WTC11 (cell line): Measurements from ENCODE around the gene CD9. TPM values are rescaled to one million over a fixed set of nuclear protein-coding genes. Genes with fewer than 3 reads are reported as not detected.

ENCODE experiments used
- ATAC-seq: fragments of 200-7000 bp; cut with Tn5 transposase; 2 replicates; pipeline ENCODE4 v1.10.0; 2021; ENCODE audit warnings: mild to moderate bottlenecking, moderate library complexity
- CTCF ChIA-PET: fragments of 300-600 bp; sonication (Branson Sonifier 250); formaldehyde crosslinking; loops from one replicate; lab custom pipeline; 2021; ENCODE audit warnings: antibody characterized with exemption; lab: Charles Lee
- POLR2A ChIA-PET: fragments of 350-600 bp; sonication (Branson Sonifier 250); formaldehyde crosslinking; loops from one replicate; lab custom pipeline; 2021; ENCODE audit warnings: antibody characterized with exemption; lab: Charles Lee
- DNase-seq: peaks from one replicate; pipeline ENCODE4 v3.0.0; 2021; ENCODE audit warnings: low spot score
- H3K27ac Mint-ChIP-seq: 2 replicates; pipeline ENCODE4 v1.8.0; 2021; ENCODE audit warnings: mixed read lengths
- H3K27me3 Mint-ChIP-seq: 2 replicates; pipeline ENCODE4 v1.8.0; 2021; ENCODE audit warnings: low read depth, mild to moderate bottlenecking, moderate library complexity, mixed read lengths
- H3K36me3 Mint-ChIP-seq: 2 replicates; pipeline ENCODE4 v1.8.0; 2021; ENCODE audit warnings: mixed read lengths
- H3K4me1 Mint-ChIP-seq: 2 replicates; pipeline ENCODE4 v1.8.0; 2022; ENCODE audit warnings: mixed read lengths
- H3K4me3 Mint-ChIP-seq: 2 replicates; pipeline ENCODE4 v1.8.0; 2021; ENCODE audit warnings: mild to moderate bottlenecking, moderate library complexity, mixed read lengths
- H3K9me3 Mint-ChIP-seq: 2 replicates; pipeline ENCODE4 v1.8.0; 2021; ENCODE audit warnings: mixed read lengths
- ARID4B ChIP-seq: sonication (generic); formaldehyde crosslinking; IDR thresholded peaks from 2 replicates; pipeline ENCODE4 v1.8.0; 2023; ENCODE audit warnings: missing genetic modification reagents, mild to moderate bottlenecking, borderline replicate concordance
- ATF6 ChIP-seq: sonication (generic); formaldehyde crosslinking; IDR thresholded peaks from 2 replicates; pipeline ENCODE4 v1.8.1; 2023; ENCODE audit warnings: mild to moderate bottlenecking, missing genetic modification reagents
- JUN ChIP-seq: sonication (generic); formaldehyde crosslinking; IDR thresholded peaks from 2 replicates; pipeline ENCODE4 v1.8.0; 2023; ENCODE audit warnings: mild to moderate bottlenecking, missing genetic modification reagents
- NFATC4 ChIP-seq: fragments of 250-450 bp; sonication (Bioruptor Pico); IDR thresholded peaks from 2 replicates; pipeline ENCODE4 v1.9.0; 2021; ENCODE audit warnings: mild to moderate bottlenecking
- TP53 ChIP-seq: sonication (generic); formaldehyde crosslinking; IDR thresholded peaks from 2 replicates; pipeline ENCODE4 v1.8.1; 2023; ENCODE audit warnings: mild to moderate bottlenecking, missing genetic modification reagents
- USF1 ChIP-seq: sonication (generic); formaldehyde crosslinking; IDR thresholded peaks from 2 replicates; pipeline ENCODE4 v1.8.0; 2022; ENCODE audit warnings: mild to moderate bottlenecking, missing genetic modification reagents
- USF2 ChIP-seq: sonication (generic); formaldehyde crosslinking; IDR thresholded peaks from 2 replicates; pipeline ENCODE4 v1.8.1; 2023; ENCODE audit warnings: mild to moderate bottlenecking, missing genetic modification reagents, moderate library complexity
- ZNF423 ChIP-seq: fragments of 250-450 bp; sonication (Bioruptor Pico); IDR thresholded peaks from 2 replicates; pipeline ENCODE4 v2.1.2; 2022; ENCODE audit warnings: mild to moderate bottlenecking, moderate library complexity
- total RNA-seq: library from RNA; stranded (reverse); gene quantifications from 3 replicates; pipeline ENCODE4 v1.2.3, GENCODE V29; 2021
- TF ChIP-seq, protein P1 (sequence below): sonication (generic); formaldehyde crosslinking; IDR thresholded peaks from 2 replicates; pipeline ENCODE4 v1.8.0; 2022; ENCODE audit warnings: mild to moderate bottlenecking, missing genetic modification reagents
- TF ChIP-seq, protein P2 (sequence below): fragments of 200-600 bp; IDR thresholded peaks from 2 replicates; pipeline ENCODE4 v1.8.0; 2022; ENCODE audit warnings: antibody characterized with exemption
- TF ChIP-seq, protein P3 (sequence below): sonication (generic); formaldehyde crosslinking; IDR thresholded peaks from 2 replicates; pipeline ENCODE4 v1.8.1; 2022; ENCODE audit warnings: low read depth, mild to moderate bottlenecking, moderate library complexity, missing genetic modification reagents, borderline replicate concordance

The CD9 gene
- total RNA-seq, 1 experiment from 2014 or later = 260 TPM

DNA sequence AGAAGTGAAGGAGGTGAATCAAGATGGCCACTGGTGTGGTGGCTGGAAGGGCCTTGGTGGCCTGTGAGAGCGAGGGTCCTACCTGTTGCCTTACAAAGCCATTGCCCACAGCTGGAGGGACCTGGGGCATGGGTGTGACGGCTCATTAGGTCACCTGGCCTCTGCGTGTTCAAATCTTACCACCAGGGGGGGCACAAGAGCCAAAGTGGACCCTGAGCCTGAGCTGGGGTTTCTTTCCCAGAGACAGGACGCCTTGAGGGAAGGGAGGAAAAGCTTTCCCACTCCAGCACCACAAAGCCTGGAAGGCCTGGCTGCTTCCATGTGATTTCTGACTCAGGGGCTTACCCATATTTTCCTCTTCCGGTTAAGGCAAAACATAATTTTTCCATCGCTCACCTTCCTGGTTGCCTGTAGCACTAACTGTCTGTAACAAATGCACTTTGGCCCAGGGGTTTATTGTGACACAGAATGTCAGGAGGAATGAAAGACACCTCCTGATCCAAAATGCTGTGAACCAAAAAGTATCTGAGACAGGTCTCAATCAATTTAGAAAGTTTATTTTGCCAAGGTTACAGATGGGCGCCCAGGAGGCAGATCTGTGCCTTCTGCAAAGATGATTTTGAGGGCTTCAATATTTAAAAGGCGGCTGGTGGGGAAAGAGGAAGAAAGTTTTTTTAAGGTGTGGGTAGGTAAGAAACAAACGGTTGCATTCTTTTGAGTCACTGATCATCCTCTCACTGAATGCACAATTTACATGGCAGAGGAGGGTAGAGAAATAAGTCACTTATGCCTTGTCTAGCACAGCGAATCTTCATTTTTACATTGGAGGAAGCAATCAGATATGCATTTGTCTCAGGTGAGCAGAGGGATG is 4.3 kb upstream of the CD9 start:
- Mint-ChIP-seq H3K27ac (peak overlapping the region; percentile 79), H3K4me1 (peaks cover 63% of the 10 kb centered on the region), H3K27me3 (peaks cover 7% of the 10 kb centered on the region; the same call in 1 of the 2 replicates), H3K4me3 (no peak overlapping the region), H3K36me3 (no peaks in the 10 kb centered on the region), H3K9me3 (no peaks in the 10 kb centered on the region)
- ChIA-PET POLR2A (interaction anchor here (0.9 to 1.5 kb wide), 4 partner anchors 11 to 89 kb away, joined by 3 to 6 read pairs (median 4); no protein-coding TSS in a partner anchor), CTCF (interaction anchor here (0.5 to 16.4 kb wide), 47 partner anchors 9 to 269 kb away, joined by 3 to 431 read pairs (median 6); no protein-coding TSS in a partner anchor)
- no peak for TF ChIP-seq NFATC4
- no peak for TF ChIP-seq TP53 (CRISPR knock-in tag)
- peak; percentile 59 for TF ChIP-seq USF2 (CRISPR knock-in tag)
- TF ChIP-seq USF1 (CRISPR knock-in tag) = peak; percentile 65; the same call in 1 of the 2 replicates
- TF ChIP-seq, protein P1, sequence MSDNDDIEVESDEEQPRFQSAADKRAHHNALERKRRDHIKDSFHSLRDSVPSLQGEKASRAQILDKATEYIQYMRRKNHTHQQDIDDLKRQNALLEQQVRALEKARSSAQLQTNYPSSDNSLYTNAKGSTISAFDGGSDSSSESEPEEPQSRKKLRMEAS (CRISPR knock-in tag) = peak; percentile 65; the same call in 1 of the 2 replicates
- TF ChIP-seq, protein P2, sequence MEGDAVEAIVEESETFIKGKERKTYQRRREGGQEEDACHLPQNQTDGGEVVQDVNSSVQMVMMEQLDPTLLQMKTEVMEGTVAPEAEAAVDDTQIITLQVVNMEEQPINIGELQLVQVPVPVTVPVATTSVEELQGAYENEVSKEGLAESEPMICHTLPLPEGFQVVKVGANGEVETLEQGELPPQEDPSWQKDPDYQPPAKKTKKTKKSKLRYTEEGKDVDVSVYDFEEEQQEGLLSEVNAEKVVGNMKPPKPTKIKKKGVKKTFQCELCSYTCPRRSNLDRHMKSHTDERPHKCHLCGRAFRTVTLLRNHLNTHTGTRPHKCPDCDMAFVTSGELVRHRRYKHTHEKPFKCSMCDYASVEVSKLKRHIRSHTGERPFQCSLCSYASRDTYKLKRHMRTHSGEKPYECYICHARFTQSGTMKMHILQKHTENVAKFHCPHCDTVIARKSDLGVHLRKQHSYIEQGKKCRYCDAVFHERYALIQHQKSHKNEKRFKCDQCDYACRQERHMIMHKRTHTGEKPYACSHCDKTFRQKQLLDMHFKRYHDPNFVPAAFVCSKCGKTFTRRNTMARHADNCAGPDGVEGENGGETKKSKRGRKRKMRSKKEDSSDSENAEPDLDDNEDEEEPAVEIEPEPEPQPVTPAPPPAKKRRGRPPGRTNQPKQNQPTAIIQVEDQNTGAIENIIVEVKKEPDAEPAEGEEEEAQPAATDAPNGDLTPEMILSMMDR = peak; percentile 99
- TF ChIP-seq, protein P3, sequence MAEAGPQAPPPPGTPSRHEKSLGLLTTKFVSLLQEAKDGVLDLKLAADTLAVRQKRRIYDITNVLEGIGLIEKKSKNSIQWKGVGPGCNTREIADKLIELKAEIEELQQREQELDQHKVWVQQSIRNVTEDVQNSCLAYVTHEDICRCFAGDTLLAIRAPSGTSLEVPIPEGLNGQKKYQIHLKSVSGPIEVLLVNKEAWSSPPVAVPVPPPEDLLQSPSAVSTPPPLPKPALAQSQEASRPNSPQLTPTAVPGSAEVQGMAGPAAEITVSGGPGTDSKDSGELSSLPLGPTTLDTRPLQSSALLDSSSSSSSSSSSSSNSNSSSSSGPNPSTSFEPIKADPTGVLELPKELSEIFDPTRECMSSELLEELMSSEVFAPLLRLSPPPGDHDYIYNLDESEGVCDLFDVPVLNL = no peak
- ATAC-seq (peak; percentile 60), DNase-seq (peak; percentile 95)

DNA sequence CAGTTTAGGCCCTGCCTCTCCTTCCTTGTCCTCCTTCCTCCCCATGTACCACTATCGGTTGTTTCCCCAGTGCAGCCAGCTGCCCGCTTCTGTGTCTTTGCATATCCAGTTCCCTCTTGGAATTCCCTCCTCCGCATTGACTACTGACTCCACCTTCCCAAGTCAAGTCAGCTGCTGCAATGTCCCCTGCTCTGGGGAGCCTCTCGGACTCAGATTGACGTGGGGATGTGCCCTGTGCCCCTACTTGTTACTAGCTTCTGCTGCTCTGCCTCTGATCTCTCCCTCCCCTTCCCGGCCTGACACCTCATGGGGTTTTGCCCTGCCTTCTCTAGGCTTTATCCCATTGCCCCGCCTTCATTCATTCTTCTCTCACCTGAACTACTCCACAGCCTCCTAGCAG is 2.1 kb upstream of the CD9 start:
- ChIA-PET POLR2A (interaction anchor here (1.3 kb wide), 1 partner anchor 17 kb away, joined by 4 read pairs; no protein-coding TSS in a partner anchor), CTCF (interaction anchor here (0.5 to 16.4 kb wide), 9 partner anchors 17 to 1636 kb away, joined by 3 to 431 read pairs (median 4); no protein-coding TSS in a partner anchor)
- peak overlapping the region; percentile 4; the same call in 1 of the 2 replicates for H3K4me3 Mint-ChIP-seq
- peak; percentile 33 for DNase-seq
- ATAC-seq = peak; percentile 1; the same call in 1 of the 2 replicates
- H3K4me1 Mint-ChIP-seq = peaks cover 71% of the 10 kb centered on the region
- TF ChIP-seq TP53 (CRISPR knock-in tag) = no peak
- TF ChIP-seq ATF6 (CRISPR knock-in tag) = no peak
- TF ChIP-seq, protein P1 (CRISPR knock-in tag) = 0 out of 2 replicates have a peak, but pooled peaks have one; percentile 25
- peaks cover 7% of the 10 kb centered on the region; the same call in 1 of the 2 replicates for H3K27me3 Mint-ChIP-seq
- no peaks in the 10 kb centered on the region for H3K9me3 Mint-ChIP-seq
- H3K36me3 Mint-ChIP-seq = peaks cover 8% of the 10 kb centered on the region
- H3K27ac Mint-ChIP-seq = peak overlapping the region; percentile 25; the same call in 1 of the 2 replicates

DNA sequence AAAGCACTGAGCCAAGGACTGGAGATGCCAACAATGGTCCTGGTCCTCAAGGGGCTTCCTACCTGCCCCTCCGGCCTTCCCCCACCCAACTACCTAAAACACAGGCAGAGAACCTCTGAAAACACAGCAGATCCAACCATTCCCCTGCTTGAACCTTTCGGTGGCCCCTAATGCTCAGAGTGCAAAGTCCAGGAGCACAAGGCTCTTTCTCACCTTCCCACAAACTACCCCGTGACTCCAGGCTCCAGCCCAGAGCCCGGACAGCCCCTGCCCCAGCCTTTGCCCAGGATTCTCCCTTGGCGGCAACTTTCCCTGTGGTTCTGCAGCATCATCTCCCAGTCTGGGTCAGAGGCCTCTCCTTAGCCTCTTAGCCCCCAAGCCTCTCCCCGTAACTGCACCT is 1.6 kb upstream of the CD9 start:
- ATAC-seq (no peak), DNase-seq (no peak)
- H3K9me3 Mint-ChIP-seq = no peaks in the 10 kb centered on the region
- peak overlapping the region; percentile 87 for H3K27ac Mint-ChIP-seq
- H3K4me3 Mint-ChIP-seq = peak overlapping the region; percentile 68
- peaks cover 71% of the 10 kb centered on the region for H3K4me1 Mint-ChIP-seq
- H3K27me3 Mint-ChIP-seq = peaks cover 7% of the 10 kb centered on the region; the same call in 1 of the 2 replicates
- ChIA-PET CTCF (interaction anchor here (0.6 to 16.4 kb wide), 8 partner anchors 16 to 141 kb away, joined by 3 to 431 read pairs (median 4); no protein-coding TSS in a partner anchor), POLR2A (interaction anchor here (1.3 kb wide), 1 partner anchor 17 kb away, joined by 4 read pairs; no protein-coding TSS in a partner anchor)
- H3K36me3 Mint-ChIP-seq = peaks cover 8% of the 10 kb centered on the region
- TF ChIP-seq, protein P3 = no peak
- TF ChIP-seq ZNF423 (CRISPR knock-in tag) (no peak), ARID4B (CRISPR knock-in tag) (no peak), JUN (no peak)
